HepG2 (cell line): Measurements from ENCODE around the gene TAMM41.

Source experiments
- EP300 ChIP-seq, 3 experiments: sonication (generic) in 1 of 3; formaldehyde crosslinking in 1 of 3; IDR thresholded peaks; 2 replicates each; pipeline versions ENCODE4 v1.5.1 to v1.6.1; 2011 to 2020; ENCODE audit warnings: low read depth in 2 of 3, low read length in 2 of 3, borderline replicate concordance in 1 of 3, improper control_type of control experiment in 1 of 3, mild to moderate bottlenecking in 1 of 3, missing genetic modification reagents in 1 of 3, moderate library complexity in 1 of 3
- NFIB ChIP-seq: sonication (generic); formaldehyde crosslinking; IDR thresholded peaks from 2 replicates; pipeline ENCODE4 v1.9.0; 2021; ENCODE audit warnings: missing genetic modification reagents, mild to moderate bottlenecking, borderline replicate concordance
- POLR2A ChIP-seq, 2 experiments: IDR thresholded peaks; 2 replicates each; pipeline ENCODE4 v1.6.1; 2011; ENCODE audit warnings: low read depth in 2 of 2, low read length in 2 of 2, mild to moderate bottlenecking in 1 of 2, moderate library complexity in 1 of 2; ENCODE audit not compliant: insufficient read depth in 1 of 2
- TBP ChIP-seq: sonication (generic); formaldehyde crosslinking; IDR thresholded peaks from 2 replicates; pipeline ENCODE4 v1.5.0; 2020; ENCODE audit warnings: missing genetic modification reagents
- ZNF672 ChIP-seq: sonication (generic); formaldehyde crosslinking; IDR thresholded peaks from 2 replicates; pipeline ENCODE4 v1.8.1; 2022; ENCODE audit warnings: missing genetic modification reagents

DNA sequence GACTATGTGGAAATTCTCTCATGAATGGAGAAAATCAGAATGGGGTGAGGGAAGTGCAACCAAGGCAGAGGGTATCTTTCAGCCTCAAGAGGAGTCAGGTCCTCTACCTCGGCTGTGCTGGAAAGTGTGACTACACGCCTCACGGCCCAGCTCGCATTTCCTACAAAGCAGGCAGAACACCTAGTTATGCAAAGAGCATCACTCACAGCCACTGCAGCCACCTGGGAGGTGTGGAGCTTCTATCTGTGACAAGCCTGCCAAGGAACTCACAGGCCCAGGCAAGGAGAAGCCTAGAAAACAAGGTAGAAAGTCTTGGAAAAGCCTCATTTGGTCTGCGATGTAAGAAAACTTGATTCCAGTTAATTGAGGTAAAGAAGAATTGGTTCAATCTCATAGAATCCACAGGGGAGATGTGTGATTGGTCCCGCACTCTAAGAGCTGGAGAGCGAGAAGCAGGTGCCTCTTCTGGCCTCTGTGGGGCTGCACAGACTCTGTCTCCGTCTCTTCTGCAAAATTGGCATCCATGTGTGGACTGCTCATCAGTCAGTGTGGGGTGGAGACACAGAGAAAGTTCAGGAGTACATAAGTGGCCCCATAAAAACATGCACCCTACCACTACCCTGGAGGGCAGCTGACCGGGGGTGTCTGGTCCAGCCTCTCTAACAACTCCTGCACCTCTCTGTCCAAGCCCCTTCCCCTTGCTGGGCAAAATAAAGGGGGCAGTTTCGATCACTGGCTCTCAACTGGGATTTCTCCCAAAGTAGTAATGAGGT, 76.8 kb downstream of the TAMM41 start:
- TF ChIP-seq EP300 (IDR thresholded peaks at IDR 0.05; ENCODE audit: low read depth in 2 of 2, low read length in 2 of 2) (no peak), EP300 (CRISPR knock-in tag; IDR thresholded peaks at IDR 0.05; ENCODE audit: borderline replicate concordance) (no peak), ZNF672 (CRISPR knock-in tag) (no peak), POLR2A (IDR thresholded peaks at IDR 0.05; ENCODE audit: insufficient read depth in 1 of 2, low read depth in 2 of 2, low read length in 2 of 2) (no peak), TBP (CRISPR knock-in tag) (no peak), NFIB (CRISPR knock-in tag) (no peak)
